ENCODE results near the gene ADAM11. TPM values are rescaled to one million over a fixed set of nuclear protein-coding genes. Genes with fewer than 3 reads are reported as not detected.

Gene ADAM11
- total and polyA plus RNA-seq, 2 of the 13 experiments (the other 11 are each of a cell fraction or from before 2014, with no cell fraction given) = 0.38 to 0.91 TPM

DNA sequence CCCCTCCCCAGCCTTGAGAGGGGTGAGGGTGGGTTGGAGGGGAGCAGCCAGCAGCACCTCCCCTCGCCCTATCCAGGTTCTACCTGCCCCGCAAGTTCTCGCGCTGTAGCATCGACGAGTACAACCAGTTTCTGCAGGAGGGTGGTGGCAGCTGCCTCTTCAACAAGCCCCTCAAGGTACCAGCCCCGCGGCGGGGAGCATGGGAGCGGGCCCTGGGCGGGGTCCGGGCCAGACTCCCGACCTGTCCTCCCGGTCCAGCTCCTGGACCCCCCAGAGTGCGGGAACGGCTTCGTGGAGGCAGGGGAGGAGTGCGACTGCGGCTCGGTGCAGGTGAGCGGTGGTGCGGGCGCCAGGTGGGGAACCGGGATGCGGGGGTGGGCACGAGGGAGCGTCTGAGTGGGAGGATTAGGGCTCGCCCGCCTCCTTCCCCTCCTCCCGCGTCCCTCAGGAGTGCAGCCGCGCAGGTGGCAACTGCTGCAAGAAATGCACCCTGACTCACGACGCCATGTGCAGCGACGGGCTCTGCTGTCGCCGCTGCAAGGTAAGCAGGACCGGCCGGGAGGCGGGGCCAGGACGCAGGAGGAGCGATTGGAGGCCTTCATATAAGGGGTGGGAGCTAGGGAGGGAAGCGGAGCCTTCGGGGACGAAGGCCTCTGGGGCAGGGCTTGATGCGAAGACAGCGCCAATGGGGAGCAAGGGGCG, 16.5 kb downstream of the ADAM11 start (continued):
- TF ChIP-seq, protein P1, sequence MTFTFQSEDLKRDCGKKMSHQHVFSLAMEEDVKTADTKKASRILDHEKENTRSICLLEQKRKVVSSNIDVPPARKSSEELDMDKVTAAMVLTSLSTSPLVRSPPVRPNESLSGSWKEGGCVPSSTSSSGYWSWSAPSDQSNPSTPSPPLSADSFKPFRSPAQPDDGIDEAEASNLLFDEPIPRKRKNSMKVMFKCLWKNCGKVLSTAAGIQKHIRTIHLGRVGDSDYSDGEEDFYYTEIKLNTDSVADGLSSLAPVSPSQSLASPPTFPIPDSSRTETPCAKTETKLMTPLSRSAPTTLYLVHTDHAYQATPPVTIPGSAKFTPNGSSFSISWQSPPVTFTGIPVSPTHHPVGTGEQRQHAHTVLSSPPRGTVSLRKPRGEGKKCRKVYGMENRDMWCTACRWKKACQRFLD (CRISPR knock-in tag; IDR thresholded peaks at IDR 0.05; ENCODE audit: borderline replicate concordance) = 0 out of 2 replicates have a peak, but pooled peaks have one; percentile 67
- TF ChIP-seq, protein P2, sequence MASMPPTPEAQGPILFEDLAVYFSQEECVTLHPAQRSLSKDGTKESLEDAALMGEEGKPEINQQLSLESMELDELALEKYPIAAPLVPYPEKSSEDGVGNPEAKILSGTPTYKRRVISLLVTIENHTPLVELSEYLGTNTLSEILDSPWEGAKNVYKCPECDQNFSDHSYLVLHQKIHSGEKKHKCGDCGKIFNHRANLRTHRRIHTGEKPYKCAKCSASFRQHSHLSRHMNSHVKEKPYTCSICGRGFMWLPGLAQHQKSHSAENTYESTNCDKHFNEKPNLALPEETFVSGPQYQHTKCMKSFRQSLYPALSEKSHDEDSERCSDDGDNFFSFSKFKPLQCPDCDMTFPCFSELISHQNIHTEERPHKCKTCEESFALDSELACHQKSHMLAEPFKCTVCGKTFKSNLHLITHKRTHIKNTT (CRISPR knock-in tag; IDR thresholded peaks at IDR 0.05) = no peak
- TF ChIP-seq, protein P3, sequence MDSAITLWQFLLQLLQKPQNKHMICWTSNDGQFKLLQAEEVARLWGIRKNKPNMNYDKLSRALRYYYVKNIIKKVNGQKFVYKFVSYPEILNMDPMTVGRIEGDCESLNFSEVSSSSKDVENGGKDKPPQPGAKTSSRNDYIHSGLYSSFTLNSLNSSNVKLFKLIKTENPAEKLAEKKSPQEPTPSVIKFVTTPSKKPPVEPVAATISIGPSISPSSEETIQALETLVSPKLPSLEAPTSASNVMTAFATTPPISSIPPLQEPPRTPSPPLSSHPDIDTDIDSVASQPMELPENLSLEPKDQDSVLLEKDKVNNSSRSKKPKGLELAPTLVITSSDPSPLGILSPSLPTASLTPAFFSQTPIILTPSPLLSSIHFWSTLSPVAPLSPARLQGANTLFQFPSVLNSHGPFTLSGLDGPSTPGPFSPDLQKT (CRISPR knock-in tag; IDR thresholded peaks at IDR 0.05; ENCODE audit: borderline replicate concordance) = no peak
- TF ChIP-seq ZNF383 (CRISPR knock-in tag; IDR thresholded peaks at IDR 0.05; ENCODE audit: borderline replicate concordance) (no peak), ZNF557 (CRISPR knock-in tag; IDR thresholded peaks at IDR 0.05) (no peak), RARG (CRISPR knock-in tag; IDR thresholded peaks at IDR 0.05; ENCODE audit: low read depth) (peak; percentile 90; the same call in 1 of the 2 replicates), SOX6 (IDR thresholded peaks at IDR 0.05) (no peak), SOX6 (CRISPR knock-in tag; IDR thresholded peaks at IDR 0.05) (peak; percentile 30; the same call in 1 of the 2 replicates), MEIS2 (CRISPR knock-in tag; IDR thresholded peaks at IDR 0.05) (peak; percentile 62; the same call in 1 of the 2 replicates), PHF8 (CRISPR knock-in tag; IDR thresholded peaks at IDR 0.05) (peak; percentile 56), KMT2A (CRISPR knock-in tag; IDR thresholded peaks at IDR 0.05) (no peak; the same call in none of the 2 replicates), ZSCAN30 (CRISPR knock-in tag; IDR thresholded peaks at IDR 0.05) (no peak), MBD4 (IDR thresholded peaks at IDR 0.05; ENCODE audit: borderline replicate concordance, low read length) (no peak), PAWR (CRISPR knock-in tag; IDR thresholded peaks at IDR 0.05; ENCODE audit: borderline replicate concordance) (0 out of 2 replicates have a peak, but pooled peaks have one; percentile 71), JDP2 (CRISPR knock-in tag; IDR thresholded peaks at IDR 0.05; ENCODE audit: borderline replicate concordance) (no peak), NR3C1 (CRISPR knock-in tag; IDR thresholded peaks at IDR 0.05) (no peak), ZNF3 (CRISPR knock-in tag; IDR thresholded peaks at IDR 0.05) (no peak)
- TF ChIP-seq, protein P4, sequence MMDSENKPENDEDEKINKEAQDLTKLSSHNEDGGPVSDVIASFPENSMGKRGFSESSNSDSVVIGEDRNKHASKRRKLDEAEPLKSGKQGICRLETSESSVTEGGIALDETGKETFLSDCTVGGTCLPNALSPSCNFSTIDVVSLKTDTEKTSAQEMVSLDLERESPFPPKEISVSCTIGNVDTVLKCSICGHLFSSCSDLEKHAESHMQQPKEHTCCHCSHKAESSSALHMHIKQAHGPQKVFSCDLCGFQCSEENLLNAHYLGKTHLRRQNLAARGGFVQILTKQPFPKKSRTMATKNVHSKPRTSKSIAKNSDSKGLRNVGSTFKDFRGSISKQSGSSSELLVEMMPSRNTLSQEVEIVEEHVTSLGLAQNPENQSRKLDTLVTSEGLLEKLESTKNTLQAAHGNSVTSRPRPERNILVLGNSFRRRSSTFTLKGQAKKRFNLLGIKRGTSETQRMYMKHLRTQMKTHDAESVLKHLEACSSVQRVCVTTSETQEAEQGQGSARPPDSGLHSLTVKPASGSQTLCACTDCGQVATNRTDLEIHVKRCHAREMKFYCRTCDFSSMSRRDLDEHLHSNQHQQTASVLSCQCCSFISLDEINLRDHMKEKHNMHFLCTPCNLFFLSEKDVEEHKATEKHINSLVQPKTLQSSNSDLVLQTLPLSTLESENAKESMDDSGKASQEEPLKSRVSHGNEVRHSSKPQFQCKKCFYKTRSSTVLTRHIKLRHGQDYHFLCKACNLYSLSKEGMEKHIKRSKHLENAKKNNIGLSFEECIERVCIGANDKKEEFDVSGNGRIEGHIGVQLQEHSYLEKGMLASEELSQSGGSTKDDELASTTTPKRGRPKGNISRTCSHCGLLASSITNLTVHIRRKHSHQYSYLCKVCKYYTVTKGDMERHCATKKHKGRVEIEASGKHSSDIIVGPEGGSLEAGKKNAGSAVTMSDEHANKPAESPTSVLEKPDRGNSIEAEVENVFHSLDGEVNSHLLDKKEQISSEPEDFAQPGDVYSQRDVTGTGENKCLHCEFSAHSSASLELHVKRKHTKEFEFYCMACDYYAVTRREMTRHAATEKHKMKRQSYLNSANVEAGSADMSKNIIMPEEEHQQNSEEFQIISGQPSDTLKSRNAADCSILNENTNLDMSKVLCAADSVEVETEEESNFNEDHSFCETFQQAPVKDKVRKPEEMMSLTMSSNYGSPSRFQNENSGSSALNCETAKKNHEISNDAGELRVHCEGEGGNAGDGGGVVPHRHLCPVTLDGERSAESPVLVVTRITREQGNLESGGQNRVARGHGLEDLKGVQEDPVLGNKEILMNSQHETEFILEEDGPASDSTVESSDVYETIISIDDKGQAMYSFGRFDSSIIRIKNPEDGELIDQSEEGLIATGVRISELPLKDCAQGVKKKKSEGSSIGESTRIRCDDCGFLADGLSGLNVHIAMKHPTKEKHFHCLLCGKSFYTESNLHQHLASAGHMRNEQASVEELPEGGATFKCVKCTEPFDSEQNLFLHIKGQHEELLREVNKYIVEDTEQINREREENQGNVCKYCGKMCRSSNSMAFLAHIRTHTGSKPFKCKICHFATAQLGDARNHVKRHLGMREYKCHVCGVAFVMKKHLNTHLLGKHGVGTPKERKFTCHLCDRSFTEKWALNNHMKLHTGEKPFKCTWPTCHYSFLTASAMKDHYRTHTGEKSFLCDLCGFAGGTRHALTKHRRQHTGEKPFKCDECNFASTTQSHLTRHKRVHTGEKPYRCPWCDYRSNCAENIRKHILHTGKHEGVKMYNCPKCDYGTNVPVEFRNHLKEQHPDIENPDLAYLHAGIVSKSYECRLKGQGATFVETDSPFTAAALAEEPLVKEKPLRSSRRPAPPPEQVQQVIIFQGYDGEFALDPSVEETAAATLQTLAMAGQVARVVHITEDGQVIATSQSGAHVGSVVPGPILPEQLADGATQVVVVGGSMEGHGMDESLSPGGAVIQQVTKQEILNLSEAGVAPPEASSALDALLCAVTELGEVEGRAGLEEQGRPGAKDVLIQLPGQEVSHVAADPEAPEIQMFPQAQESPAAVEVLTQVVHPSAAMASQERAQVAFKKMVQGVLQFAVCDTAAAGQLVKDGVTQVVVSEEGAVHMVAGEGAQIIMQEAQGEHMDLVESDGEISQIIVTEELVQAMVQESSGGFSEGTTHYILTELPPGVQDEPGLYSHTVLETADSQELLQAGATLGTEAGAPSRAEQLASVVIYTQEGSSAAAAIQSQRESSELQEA (CRISPR knock-in tag; IDR thresholded peaks at IDR 0.05; ENCODE audit: not compliant biosample characterization) = no peak
